AG04449 (cell line): ENCODE data around the gene ZNF362.

Source experiments
- CTCF ChIA-PET: fragments of 350-600 bp; formaldehyde crosslinking; extraction: SDS; loops from one replicate; lab custom pipeline; 2021; ENCODE audit warnings: antibody characterized with exemption; lab: Yijun Ruan, JAX
- POLR2A ChIA-PET: fragments of 400-600, 350-600 bp; formaldehyde crosslinking; extraction: SDS; loops from one replicate; lab custom pipeline; 2020; ENCODE audit warnings: antibody characterized with exemption, inconsistent platforms; lab: Yijun Ruan, JAX
- DNase-seq: peaks from one replicate; pipeline ENCODE4 v3.0.0-alpha.2; 2010; ENCODE audit warnings: low read depth, low spot score
- H3K4me3 ChIP-seq: 2 replicates; pipeline ENCODE4 v1.5.1; 2011; ENCODE audit warnings: low read depth, mild to moderate bottlenecking, control low read depth, low read length
- TF ChIP-seq, protein P1 (sequence below): IDR thresholded peaks from one replicate; pipeline ENCODE4 v1.5.1; 2011; ENCODE audit warnings: mild to moderate bottlenecking, moderate library complexity, low read length, control low read depth, inconsistent platforms; ENCODE audit not compliant: insufficient read depth; ENCODE audit errors: missing control alignments

Gene ZNF362

GRCh38 chr1:33260439-33260838 lies 4.1 kb downstream of the ZNF362 start:
- TF ChIP-seq, protein P1, sequence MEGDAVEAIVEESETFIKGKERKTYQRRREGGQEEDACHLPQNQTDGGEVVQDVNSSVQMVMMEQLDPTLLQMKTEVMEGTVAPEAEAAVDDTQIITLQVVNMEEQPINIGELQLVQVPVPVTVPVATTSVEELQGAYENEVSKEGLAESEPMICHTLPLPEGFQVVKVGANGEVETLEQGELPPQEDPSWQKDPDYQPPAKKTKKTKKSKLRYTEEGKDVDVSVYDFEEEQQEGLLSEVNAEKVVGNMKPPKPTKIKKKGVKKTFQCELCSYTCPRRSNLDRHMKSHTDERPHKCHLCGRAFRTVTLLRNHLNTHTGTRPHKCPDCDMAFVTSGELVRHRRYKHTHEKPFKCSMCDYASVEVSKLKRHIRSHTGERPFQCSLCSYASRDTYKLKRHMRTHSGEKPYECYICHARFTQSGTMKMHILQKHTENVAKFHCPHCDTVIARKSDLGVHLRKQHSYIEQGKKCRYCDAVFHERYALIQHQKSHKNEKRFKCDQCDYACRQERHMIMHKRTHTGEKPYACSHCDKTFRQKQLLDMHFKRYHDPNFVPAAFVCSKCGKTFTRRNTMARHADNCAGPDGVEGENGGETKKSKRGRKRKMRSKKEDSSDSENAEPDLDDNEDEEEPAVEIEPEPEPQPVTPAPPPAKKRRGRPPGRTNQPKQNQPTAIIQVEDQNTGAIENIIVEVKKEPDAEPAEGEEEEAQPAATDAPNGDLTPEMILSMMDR, result no peak
- CTCF ChIA-PET, result interaction anchor here (0.6 to 2.3 kb wide), 4 partner anchors 12 to 134 kb away, joined by 3 to 12 read pairs (median 4); no protein-coding TSS in a partner anchor
- POLR2A ChIA-PET, result interaction anchor here (1.3 kb wide), 1 partner anchor 9 kb away, joined by 4 read pairs; no protein-coding TSS in a partner anchor
- DNase-seq, result no peak
- no peak overlapping the region for H3K4me3 ChIP-seq

DNA sequence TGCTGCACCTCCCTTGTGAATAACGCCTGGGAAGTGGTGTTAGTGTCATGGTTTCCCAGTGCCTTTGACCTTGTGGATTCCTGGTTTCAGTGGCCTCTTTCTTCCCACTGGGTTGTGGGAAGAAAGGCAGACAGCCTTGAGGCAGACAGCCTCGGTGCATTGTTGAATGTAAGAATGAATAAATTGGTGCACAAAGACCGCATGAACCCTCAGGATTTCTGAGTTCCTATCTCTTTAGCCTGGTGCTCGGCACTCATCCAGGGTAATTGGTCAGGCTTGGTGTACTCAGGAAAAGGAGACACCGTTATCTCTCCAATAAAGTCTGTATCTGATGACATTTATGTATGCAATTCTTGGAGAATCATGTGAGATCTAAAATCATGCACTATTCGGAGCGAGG lies 5.1 kb downstream of the ZNF362 start:
- TF ChIP-seq, protein P1, result no peak
- H3K4me3 ChIP-seq, result no peak overlapping the region
- POLR2A ChIA-PET, result no interaction called here
- CTCF ChIA-PET, result interaction anchor here (0.6 to 2.3 kb wide), 2 partner anchors 36 to 104 kb away, joined by 3 to 12 read pairs; no protein-coding TSS in a partner anchor
- DNase-seq, result no peak

GRCh38 chr1:33263890-33264504 lies 7.7 kb downstream of the ZNF362 start:
- DNase-seq, result no peak
- no peak overlapping the region for H3K4me3 ChIP-seq
- POLR2A ChIA-PET, result no interaction called here
- CTCF ChIA-PET, result interaction anchor here (0.7 to 2.2 kb wide), 8 partner anchors 12 to 207 kb away, joined by 3 to 5 read pairs (median 4); no protein-coding TSS in a partner anchor
- TF ChIP-seq, protein P1, result no peak

- POLR2A ChIA-PET, result no interaction called here
- DNase-seq, result no peak
- CTCF ChIA-PET, result interaction anchor here (1.4 to 2.2 kb wide), 3 partner anchors 14 to 46 kb away, joined by 3 to 6 read pairs (median 4); no protein-coding TSS in a partner anchor
- TF ChIP-seq, protein P1, result no peak
- H3K4me3 ChIP-seq, result no peak overlapping the region
Measured at GRCh38 chr1:33265780-33266605, 9.7 kb downstream of the ZNF362 start.

DNA sequence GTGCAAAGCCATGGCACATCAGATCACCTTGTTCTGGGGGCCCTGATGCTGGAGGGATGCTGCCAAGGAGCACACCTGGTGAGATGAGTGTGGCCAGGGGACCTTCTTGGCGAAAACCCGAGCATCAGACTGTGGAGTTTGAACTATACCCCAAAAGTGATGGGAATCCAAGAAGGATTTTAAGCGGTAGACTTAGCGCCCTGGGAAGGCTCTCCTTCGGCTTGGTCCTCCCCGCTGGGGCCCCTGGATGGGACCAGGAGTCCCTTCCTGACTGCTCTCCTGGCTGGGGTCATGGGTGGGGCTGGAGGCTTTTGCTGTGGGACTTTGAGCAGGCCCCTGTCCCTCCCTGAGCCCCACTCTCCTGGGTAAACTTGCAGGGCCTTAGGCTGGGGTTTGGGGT lies 10.5 kb downstream of the ZNF362 start:
- POLR2A ChIA-PET, result no interaction called here
- TF ChIP-seq, protein P1, result no peak
- DNase-seq, result no peak
- CTCF ChIA-PET, result interaction anchor here (12.7 kb wide), 1 partner anchor 30 kb away, joined by 110 read pairs; no protein-coding TSS in a partner anchor
- H3K4me3 ChIP-seq, result no peak overlapping the region
